Right lobe of liver (tissue), 4 donors: ENCODE results near the gene RAD9A.

Source experiments
- CTCF ChIP-seq, 4 donors: fragments of 200-600 bp in 3 of 4; fragments of 450-650 bp in 1 of 4; IDR thresholded peaks; one replicate each; pipeline versions ENCODE4 v1.5.1 to v1.8.0; 2016 to 2022; ENCODE audit warnings: antibody characterized with exemption in 4 of 4, mild to moderate bottlenecking in 2 of 4
- POLR2A ChIP-seq: fragments of 450-650 bp; IDR thresholded peaks from one replicate; pipeline ENCODE4 v1.6.1; 2017; ENCODE audit warnings: antibody characterized with exemption, mild to moderate bottlenecking
- donor health status: DM: no; HTN: no; CAD: no.
- donor health status: DM: no; HTN: no; CAD: no.
- donor health status: DM: no; HTN: yes; CAD: no.

DNA sequence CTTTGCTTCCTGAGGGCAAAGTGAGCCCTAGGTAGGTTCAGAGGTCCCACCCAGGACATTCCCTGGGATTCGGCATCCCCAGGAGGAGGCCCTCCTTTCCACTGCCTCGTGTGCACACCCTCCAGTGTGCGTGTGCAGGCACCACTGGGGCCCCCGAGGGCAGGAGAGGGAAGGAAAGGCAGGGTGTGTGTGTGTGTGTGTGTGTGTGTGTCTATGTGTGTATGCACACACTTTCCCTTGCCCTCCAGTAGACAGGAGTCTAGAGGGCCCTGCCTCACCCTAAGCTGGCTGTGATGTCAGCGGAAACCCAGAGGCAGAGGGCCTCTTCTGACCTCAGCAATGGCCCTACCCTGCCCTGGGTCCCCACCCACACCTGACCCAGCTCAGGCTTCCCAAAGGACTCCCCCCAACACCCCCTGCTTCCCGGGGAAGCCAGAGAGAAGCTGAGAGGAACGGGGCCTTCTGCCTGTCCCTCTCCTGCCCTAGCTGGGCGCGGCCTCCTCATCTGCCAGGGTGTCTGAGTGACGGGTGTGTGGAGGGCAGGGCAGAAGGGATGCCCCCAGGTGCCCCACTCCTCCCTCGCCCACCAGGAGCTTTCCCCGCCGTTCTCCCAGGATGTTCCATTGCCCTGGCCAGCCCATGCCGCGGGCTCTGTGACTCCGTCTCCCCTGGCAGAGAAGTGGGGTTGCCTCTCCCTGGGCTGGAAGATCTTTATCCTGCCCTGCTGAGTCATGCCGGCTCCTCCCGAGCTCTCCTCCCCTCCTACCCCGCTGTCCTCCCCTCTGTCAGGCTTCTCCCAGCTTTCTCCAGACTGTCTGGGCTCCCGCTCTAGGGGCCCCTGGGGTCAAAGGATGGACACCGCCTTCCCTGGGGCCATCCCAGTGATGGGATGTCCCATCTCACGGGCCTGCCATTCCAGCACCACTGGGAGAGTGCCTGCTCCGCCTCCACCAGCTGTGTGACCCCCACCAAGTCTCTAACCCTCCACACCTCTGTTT is 12.4 kb upstream of the RAD9A start:
- no peak for TF ChIP-seq CTCF (IDR thresholded peaks at IDR 0.05)
- TF ChIP-seq POLR2A: no peak
